Fibroblast of skin of back (primary cell): ENCODE results near the gene CSRNP3.

ENCODE experiments used
- DNase-seq: peaks from one replicate; pipeline ENCODE4 v3.0.0-alpha.2; 2013

Gene CSRNP3

DNA sequence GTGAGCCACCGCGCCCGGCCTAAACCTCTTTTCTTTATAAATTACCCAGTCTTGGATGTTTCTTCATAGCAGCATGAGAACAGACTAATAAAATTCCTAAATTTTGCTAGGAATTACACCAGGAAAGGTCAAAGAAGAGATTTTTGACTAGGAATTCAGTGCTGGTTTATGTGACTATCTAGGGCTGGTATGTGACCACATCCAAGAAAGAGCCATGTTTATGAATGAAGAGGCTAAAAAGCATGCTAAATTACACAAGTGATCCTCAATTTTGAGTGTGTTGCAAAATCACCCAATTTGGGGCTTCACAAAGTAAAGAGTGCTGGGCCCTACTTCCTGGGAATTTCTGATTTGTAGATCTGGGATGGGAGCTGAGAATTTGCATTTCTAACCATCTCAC lies 123.6 kb downstream of the CSRNP3 start:
- no peak for DNase-seq

DNA sequence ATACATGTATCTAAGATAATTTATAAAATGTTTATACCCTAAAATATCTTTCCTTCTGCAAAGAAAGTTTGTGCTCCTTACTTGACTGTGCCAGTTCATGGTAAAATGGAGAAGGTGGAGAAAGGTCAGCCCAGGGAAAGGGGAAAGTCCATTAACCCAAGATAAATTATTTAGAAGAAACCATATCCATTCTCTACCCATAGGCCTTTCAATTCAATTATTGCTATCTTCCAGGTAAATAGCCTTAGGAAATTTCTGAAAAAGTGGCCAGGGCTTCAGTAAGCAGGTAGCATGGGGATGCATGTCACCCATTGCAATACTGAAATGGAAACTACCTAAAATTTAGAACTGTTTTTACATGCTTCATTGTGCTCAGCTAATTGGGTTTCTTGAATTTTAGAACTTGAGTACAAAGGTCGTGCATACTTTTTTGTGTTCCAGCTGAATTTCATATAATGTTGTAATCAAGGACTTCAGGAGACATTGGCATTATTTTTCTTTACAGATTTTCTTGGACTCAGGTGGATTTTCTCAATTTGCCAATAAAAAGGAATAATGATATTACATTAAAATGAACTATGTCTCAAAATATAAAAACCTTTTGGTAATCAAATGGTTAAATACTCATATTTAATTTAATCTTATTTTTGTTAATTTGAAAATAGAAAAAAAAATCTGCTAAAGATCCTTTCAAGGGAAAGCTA lies 124.9 kb downstream of the CSRNP3 start:
- DNase-seq = no peak

DNA sequence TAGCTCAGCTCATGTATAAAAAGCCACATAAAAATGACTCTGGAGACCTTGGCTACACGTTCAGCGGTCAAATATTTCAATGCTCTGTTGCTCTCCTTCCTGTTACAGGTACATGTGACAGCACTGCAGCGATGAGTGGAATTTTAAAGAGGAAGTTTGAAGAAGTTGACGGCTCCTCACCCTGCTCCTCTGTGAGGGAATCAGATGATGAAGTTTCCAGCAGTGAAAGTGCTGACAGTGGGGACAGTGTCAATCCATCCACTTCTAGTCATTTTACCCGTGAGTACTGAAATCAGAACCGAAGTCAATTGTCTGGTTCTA lies 125.4 kb downstream of the CSRNP3 start:
- no peak for DNase-seq

DNA sequence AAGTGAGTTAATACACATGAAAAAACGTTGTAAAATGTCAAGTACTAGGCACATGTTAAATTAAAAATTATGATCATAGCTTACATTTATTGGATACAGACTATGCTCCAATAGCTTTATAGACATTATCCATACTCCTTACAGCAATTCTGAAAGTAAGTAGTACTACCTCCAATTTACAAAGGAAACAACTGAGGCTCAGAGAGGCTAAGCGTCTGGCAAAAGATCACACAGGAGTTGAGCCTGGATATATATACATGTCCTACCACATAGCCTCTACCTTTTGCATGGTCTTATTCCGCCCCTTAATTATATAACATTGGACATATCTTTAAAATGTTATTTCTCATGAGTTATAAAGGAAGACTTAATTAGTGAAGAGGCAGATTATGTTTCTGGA lies 127.3 kb downstream of the CSRNP3 start:
- no peak for DNase-seq

DNA sequence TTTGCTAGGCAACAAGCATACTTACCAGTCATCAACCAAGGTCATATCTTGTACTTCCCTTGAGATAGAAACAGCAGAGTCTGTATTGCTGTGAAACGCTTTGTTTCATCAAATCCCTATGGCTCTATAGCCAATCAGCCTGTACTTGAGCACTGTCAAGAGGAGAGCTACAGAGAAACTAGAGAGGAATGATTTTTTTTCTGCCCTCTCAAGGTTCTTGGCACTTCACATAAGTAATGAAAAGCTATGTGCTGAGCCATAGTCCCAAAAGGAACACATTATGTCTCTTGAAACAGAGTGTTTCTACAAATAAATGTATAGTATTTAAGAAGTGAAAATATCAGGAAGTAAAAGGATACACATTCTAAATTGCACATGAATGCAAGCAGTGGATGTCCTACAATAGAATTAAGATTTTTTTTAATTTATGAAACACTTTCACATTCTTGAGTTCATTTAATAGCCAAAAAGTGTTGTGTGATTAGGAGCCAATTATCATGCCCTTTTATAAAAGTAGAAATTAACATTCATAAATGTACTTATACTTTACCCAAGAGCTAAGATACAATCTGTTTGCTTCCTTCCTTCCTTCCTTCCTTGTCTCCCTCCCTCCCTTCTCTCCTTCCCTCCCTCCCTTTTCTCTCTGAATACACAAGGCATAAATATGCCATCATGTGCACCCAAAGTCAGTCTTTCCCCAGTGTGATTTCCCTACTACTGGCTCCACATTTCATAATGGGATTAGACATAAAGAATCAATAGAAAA lies 131.8 kb downstream of the CSRNP3 start:
- DNase-seq = no peak

DNA sequence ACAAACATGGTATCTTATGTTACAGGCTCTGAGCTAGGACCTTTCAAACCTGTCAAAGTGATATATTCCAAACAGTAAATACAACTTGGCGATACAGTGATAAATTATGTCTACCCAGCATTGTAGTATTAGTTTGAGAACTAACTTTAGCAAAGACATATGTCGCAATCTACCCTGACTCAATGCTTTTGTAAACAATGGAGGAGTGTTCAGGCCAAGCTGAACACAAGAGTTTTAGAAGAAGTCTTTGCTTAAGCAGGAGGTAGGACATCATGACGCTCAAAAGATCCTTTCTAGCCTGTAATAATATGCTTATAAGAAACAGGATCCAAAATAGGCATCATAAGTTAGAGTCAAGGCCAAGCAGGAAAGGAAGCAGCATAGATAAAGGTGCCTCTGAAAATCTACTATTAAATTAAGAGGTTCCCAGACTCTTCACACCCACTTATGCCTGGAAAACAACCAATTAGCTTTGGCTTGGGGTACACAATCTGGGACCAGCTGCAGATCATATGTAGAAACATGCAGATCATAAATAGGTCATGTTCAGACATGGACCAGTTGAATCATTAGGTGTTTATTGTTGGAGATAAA lies 132.5 kb downstream of the CSRNP3 start:
- DNase-seq = no peak

DNA sequence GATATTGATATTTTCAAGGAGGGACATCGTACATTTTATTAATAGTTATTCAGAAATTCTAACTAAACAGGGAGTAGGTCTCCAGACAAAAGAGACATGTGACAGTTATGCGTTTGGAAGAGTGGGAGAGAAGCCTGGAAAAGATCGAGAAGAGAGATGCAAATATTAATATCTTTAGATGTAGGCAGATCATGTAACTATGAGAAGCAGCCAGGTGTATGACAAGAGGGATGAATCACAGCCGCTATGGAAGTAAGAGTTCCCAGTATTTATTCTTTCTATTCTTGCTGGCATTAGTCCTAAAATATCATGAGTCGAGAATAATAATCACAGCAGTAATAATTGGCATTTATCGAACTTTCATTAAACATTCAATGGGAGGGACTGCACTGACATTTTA lies 140.2 kb downstream of the CSRNP3 start:
- DNase-seq = no peak

DNA sequence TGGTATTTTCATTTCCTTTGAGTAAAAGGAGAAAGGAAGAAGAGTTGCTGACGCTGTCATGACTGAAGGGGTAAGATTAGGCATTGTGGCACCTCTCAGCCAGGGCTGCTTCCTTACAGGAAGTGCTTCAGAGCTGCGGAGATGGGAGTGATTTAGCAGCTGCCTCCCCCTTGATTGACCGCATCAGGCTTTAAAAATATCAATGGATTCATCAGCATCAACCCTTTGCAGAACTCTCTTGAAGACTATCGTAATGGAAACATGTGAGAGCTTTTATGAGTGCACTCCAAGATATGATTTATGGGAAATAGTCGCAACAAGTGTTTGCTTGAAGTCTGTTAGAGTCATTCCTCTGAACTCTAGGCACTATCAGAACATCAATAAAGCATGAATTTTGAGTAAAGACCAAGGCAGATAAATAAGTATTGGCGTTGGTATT lies 141.1 kb downstream of the CSRNP3 start:
- DNase-seq = no peak

DNA sequence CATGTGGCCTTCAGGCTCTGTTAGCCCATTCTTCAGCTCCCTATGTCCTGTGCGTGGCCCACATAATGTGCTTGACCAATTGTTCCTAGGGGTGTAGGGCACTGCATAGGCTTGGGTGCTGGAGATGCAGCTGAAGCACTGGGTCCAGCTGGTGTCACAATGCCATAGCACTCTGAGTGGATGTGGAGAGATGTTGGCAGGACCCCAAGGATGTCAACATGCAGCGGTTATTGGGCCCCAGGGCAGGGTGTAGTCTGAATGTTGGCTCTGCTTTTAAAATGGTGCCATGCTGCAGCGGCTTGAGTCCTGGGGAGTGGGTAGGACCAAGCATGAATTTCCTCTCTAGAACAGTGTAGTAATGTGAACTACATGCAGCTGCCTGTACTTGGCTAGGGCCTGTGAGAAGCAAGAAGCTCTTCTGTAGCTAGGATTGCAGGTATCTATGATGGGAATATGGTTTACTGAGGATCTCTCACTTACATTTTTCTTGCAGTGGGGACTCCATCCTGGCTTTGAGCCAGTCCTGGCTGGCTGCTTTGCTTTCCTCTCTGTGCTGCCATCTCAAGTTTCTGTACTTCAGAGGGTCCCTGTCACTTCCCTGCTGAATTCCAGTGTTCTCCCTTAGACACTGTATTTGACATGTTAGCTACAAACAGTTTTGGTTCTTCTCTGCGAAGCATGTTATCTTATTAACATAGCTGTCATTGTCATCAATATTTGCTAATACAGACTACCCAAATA lies 148.4 kb downstream of the CSRNP3 start:
- DNase-seq = no peak

DNA sequence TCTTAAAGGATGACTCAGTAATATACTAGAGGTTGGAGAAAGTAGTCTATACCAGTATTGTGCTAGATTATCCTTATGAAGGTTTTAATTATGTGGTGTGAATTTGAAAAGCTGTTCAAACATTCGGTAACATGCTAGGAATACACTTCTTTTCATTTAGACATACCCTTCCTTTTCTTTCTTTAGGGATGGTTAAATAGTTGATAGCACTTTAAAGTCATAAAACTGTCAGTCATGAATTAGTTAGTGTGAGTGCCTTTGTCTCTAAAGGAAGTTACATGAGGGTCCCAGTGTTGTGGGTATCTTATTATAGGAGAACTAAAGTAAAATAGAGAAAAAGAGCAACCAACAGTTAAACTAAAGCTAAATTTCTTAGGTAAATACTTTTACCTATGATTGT lies 149.3 kb downstream of the CSRNP3 start:
- no peak for DNase-seq

DNA sequence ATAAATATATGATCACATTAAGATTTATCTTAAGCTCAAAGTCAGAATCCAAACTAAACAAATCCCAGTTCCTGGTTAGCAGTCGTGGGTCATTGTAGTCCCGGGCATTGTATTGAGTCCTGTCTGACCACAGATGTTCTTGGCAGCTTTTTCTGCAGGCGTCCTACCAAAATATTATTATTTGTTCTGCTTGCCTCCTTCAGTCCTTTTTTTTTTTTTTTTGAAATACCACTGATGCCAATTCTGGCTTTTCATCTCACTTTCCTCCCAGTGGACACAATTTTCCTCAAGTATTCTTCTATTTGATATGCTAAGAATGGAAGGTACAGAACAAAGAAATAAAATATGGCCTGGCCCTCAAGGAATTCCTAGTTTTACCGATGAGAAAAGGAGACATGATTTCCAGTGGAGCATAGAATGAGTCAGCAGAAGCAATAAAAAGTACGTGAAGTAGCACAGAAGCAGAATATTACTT lies 151.6 kb downstream of the CSRNP3 start:
- no peak for DNase-seq

DNA sequence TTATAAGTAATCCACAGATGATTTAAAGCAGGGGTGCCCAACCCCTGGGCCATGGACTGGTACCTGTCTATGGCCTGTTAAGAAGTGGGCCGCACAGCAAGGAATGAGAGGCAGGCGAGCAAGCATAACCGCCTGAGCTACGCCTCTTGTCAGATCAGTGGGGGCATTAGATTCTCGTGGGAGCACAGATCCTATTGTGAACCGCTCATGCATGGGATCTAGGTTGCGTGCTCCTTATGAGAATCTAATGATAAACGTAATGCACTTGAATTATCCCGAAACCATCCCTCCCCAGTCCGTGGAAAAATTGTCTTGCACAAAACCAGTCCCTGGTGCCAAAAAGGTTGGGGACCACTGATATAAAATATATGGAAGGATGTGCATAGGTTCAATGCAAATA lies 153.7 kb downstream of the CSRNP3 start:
- no peak for DNase-seq

DNA sequence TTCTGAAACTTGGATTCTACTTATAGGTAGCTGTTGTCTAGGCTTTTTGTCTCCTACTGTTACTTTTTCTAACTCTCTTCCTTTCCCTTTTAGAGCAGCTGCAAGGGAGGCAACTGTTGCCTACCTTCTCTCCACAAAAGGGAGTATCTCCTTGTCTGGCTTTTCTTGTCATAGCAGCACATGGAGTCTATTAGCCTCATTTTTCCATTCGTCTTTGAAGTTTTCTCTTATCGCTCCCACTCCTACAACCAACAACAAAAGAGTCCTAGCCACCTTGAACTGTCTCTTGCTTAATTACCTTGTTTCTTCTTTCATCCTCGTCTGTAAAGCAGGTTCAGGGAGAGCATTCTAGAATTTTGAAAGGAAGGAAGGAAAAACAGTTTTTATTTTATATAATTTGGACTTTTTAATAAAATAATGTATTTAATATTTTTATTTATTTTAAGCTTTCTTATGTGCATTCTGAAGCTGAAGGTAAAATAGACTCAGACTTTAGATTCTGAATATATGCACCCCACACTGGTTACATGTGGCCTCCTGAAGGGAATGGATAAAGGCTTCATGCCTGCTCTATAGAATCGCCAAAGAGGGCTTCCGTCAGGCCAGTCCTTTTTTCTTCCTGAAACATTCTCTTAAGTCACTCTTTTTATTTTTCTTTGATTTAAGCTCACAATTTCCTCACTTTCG lies 154.4 kb downstream of the CSRNP3 start:
- DNase-seq = no peak

DNA sequence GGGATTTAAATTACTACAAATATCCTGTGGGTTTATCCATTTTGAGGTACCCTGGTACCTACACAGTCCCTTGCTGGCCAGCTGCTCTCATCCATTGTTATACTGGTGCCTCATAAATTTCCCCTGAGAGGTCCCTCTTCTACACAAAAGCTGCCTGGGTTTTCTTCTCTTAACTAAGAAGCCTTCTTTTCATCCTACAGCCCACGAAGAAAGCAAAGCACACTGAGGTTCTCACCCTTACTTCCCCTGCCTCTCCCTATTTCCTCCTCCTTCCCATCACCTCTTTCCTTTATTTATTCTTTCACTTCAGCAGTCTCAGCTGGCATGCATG lies 154.9 kb downstream of the CSRNP3 start:
- DNase-seq = no peak

DNA sequence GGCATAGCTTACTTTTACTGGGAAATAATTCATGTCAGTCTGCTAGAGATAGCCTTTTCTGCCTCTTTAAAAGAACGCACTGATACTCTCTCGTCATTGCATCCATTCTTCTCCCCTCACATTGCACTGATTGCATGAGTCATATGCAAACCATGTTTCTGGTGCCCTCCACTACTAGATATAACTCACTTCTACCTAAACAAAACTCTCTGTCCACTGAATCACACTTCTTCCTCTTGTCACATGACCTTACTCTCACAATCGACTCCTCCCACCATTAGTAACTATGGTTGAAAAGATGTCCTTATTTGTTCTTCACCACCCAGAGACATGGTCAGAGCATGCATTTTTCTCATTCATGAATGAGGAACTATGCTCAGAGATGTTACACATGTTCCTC lies 158.0 kb downstream of the CSRNP3 start:
- DNase-seq = peak; percentile 64

DNA sequence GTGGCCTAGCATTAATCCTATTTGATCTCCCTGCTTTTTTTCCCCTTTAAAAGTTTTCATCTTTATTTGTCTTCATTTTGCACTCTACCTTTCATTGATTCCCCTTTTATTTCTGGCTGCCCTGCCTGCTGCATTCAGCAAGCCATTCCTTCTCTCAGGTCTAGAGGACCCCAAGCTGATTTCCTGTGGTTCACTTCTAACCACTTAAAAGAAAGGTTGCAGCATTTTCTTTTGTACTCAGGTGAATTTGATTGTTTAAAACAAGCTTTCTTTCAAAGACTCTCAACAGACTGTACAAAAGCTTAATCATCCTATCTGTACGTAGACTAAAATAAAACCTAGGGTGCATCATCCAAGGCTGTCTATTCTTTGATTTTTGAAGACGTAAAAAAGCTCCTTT lies 160.3 kb downstream of the CSRNP3 start:
- no peak for DNase-seq

DNA sequence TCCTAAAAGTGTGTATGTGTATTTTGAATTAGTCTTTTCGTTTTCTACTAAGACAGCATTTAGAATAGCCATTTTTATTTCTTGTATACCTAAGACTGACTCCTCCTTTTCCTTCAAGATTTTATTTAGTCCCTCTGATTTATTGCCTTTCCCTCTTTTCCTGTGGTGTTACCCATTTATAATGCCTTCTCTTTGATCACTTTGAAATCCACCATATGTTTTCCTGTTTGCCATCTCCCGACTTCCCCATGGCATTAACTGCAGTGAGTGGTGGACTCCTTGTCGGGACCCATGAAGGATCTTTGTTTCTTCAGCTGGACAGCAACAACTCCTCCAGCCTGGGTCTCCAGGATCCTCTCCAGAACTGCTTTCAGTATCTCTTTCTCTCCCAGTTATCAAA lies 160.7 kb downstream of the CSRNP3 start:
- DNase-seq = no peak

DNA sequence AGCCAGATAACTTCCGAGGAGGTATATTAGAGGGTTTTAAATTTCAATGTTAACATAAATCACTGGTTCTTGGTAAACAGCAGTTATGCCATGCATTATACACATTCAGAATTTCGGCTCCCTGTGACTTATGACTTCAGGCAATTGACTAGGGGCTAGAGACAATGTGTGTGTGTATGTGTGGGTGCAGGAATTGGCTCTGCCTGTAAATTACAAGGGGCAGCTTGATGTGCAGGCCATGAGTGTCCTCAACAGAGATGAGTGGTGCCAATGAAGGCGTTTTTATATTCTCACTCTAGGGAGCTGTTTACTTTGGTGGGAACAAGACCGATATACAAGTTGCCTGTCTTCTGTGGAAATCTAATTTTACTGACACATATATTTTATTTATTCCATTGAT lies 161.6 kb downstream of the CSRNP3 start:
- no peak for DNase-seq

DNA sequence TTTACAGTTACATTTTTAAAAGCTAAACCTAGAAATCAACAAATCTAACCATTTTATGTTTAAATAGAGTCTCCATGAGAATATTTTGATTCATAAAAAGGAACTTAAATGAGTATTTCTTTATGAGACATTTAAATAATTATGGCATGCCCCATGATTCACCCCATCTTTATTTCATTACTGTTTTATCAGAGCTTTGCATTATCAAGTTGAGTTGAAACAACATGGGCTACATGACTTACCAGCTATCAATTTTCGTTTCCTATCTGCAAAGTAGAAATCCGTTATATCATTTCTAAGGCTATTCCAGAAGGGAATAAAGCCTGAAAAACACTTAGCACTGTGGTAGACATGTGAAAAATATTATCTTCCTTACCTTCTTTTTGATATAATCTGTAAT lies 163.1 kb downstream of the CSRNP3 start:
- DNase-seq = no peak

DNA sequence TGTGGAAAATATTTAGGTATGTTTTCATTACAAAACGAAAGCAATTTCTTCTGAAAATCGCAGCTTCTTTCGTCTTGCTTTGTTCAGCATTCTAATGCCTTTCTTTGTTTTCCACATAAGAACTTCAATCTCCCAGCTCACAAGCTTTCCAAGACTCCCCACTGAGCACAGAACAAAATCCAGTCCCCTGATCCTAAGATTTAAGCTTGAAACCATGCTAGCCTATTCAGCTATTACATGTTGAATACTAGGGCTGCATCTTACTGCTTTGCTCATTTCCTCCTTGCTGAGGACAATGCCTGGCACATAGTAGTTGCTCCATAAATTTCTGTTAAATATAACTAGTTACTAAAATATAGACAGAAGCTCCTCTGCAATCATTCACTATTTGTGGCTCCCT lies 163.9 kb downstream of the CSRNP3 start:
- no peak for DNase-seq

DNA sequence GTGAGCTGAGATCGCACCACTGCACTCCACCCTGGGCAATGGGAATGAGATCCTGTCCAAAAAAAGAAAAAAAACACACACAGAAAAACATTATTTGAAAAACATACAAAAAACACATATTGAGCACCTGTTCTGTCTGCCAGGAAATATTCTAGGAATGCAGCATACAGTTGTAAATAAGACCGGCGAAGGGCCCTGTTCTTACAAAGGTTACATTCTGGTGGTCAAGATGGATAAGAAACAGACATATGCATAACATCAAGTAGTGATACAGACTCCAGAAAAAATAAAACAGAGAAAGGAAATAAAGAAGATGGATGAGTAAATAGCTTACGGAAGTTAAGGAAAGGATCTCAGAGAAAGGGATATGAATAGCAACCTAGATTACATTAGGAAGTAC lies 164.8 kb downstream of the CSRNP3 start:
- no peak for DNase-seq

DNA sequence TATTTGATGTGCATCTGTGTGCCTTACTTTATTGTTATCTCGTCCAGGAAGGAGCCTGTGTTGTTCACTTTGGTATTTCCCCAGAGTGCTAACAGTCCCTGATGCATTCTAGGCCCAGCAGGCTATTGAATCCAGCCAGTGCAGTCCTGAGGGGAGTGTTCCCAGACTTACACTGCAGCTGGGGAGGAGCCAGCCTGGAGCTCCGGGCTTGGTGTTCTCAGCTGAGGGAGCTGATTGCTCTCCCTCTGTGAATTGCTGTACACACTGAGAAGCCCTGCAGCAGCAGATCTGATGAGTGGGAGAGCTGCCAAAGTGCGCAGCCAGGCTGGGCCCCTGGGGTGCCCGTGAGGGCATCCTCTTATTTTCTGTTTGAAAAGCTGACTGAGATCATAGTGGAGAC lies 165.4 kb downstream of the CSRNP3 start:
- peak; percentile 17 for DNase-seq

DNA sequence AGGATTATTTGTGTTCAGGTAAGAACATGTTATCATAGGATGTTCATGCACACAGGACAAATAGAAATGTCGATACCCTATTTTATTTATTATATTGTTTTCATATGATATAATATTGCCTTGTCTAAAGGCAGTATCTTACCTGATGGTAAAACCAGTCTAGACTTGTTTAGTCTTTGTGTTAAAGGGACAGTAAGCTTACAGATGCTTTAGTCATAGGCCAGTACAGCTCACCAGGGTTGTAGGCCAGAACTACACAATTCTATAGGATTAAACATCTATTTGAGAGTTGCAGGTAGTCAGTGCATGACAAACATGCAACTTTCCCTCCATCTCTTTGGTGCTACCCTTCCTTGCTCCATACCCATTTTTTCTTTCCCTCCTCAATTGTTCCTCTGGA lies 166.0 kb downstream of the CSRNP3 start:
- DNase-seq = no peak
